HG03521 (cell line): ENCODE measurements around the gene FNBP1.
"Not testable (repeated sequence)": the region's sequence is repeated elsewhere in the genome, so short reads cannot be mapped to it uniquely, and the experiment has no call there.

Source experiments
- ATAC-seq: cut with Tn5 transposase; IDR thresholded peaks from one replicate; pipeline ENCODE4 v1.9.1; 2021; ENCODE audit warnings: mild to moderate bottlenecking, moderate library complexity; ENCODE audit not compliant: unreplicated experiment

Gene FNBP1

GRCh38 chr9:129962451-129962864, 80.5 kb downstream of the FNBP1 start:
- no peak for ATAC-seq

GRCh38 chr9:129958796-129959195, 84.2 kb downstream of the FNBP1 start:
- ATAC-seq, result no peak

DNA sequence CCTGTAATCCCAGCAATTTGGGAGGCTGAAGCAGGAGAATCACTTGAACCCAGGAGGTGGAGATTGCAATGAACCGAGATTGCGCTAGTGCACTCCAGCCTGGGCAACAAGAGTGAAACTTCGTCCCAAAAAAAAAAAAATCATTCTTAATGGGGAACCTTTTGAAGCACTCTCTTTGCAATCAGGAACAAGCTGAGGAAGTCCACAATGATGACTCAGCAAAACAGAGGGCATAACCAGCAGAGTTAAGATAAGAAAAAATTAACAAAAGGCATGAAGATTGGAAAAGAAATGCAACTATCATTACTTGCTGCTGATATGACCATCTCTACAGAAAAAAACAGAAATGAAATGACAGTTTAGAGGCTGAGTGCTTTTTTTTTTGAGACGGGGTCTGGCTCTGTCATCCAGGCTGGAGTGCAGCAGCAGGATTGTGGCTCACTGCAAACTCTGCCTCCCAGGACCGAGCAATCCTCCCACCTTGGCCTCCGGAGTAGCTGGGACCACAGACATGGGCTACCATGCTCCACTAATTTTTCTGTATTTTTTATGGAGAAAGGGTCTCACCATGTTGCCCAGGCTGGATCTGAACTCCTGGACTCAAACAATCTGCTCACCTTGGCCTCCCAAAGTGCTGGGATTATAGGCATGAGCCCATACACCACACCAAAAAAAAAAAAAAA, 88.0 kb downstream of the FNBP1 start:
- ATAC-seq, result no peak

- ATAC-seq, result no peak
These were observed 89.3 kb downstream of the FNBP1 start for GRCh38 chr9:129953736-129954135.

DNA sequence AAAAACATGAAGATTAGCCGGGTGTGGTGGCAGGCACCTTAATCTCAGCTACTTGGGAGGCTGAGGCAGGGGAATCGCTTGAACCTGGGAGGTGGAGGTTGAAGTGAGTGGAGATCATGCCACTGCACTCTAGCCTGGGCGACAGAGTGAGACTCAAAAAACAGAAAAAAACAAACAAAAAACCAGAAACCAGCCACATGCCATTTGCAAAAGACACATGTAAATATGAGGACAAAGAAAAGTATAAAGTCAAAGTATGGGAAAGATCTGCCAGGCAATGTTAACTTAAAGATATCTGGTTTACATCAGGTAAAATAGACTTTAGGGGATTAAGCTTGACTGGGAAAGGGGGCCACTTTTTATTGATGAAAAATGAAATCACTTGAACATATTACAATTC, 90.7 kb downstream of the FNBP1 start:
- ATAC-seq, result no peak

- no peak for ATAC-seq
These were observed 93.2 kb downstream of the FNBP1 start for GRCh38 chr9:129949821-129950220.

DNA sequence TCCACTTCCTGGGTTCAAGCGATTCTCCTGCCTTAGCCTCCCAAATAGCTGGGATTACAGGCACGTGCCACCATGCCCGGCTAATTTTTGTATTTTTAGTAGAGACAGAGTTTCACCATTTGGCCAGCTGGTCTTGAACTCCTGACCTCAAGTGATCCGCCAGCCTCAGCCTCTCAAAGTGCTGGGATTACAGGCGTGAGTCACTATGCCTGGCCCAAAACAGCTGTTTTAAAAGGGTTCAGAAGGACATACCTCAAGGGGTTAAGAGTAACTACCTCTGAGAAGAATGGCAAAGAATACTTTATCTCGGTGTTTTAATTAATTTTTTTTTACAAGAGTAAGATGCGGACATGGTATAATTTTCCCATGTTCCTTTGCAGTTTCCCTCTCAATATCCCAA, 94.4 kb downstream of the FNBP1 start:
- ATAC-seq, result not testable (repeated sequence)

DNA sequence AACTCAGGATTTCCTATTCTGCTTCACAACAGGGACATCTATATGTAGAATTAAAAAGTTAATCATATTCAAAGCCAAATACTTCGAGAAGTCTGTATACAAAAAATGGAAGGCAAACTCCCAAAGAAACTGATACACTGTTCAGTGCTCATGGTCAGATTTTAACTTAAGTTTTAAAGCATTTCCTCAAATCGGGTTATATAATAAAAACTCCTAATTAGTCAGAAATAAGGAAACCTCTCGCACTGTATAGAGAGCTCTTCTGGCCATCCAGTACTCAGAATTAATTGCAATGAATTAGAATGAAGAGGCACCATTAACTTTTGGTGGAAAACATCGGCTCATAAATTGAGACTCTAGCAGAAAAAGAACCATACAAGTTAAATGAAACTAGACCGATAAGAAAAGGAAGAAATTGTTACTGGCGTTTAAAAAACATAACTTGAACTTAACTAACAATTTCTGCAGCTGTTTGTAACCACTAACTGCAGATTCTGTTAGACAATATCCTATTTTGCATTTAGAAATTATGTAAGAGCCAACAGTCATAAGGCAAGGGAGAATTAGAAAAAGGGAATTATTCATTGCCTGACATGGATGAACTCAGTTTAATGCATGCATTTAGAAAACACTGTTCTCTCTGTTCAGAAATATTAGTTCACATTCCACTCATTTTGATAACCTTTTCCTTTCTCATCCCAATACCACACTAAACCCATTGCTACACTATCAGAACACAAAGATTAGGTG, 96.6 kb downstream of the FNBP1 start:
- no peak for ATAC-seq

GRCh38 chr9:129945314-129945713, 97.7 kb downstream of the FNBP1 start:
- ATAC-seq, result no peak

GRCh38 chr9:129944506-129945116, 98.4 kb downstream of the FNBP1 start:
- ATAC-seq, result no peak

DNA sequence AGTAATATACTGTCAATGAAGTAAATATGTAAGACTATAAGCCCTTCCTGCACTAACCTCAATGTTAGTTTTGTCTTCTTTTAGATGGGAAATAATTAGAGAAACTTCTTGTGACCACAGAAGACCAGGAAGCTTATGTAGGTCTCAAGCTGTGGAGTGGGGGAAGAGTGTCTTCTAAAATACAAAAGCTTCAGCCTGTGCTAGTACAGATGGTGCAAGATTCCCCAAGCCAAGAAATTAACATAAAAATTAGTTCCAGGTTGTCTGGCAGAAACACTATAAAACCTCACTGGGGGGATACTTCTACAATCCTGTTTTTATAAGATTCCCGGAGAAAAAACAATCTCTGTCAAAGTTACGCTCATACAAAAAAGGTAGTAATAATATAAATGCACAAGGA, 103.6 kb downstream of the FNBP1 start:
- ATAC-seq, result no peak

- ATAC-seq, result no peak
These were observed 104.6 kb downstream of the FNBP1 start for GRCh38 chr9:129938291-129938979.

DNA sequence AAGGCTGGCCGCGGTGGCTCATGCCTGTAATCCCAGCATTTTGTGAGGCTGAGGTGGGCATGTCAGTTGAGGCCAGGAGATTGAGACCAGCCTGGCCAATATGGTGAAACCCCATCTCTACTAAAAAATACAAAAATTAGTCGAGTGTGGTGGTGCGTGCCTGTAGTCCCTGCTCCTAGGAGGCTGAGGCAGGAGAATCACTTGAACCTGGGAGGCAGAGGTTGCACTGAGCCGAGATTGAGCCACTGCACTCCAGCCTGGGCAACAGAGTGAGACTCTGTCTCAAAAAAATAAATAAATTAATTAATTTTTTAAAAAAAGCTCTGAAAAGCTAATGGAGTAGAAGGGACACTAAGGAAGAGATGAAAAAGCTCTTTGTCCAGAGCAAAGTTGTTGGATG, 105.1 kb downstream of the FNBP1 start:
- ATAC-seq, result not testable (repeated sequence)

DNA sequence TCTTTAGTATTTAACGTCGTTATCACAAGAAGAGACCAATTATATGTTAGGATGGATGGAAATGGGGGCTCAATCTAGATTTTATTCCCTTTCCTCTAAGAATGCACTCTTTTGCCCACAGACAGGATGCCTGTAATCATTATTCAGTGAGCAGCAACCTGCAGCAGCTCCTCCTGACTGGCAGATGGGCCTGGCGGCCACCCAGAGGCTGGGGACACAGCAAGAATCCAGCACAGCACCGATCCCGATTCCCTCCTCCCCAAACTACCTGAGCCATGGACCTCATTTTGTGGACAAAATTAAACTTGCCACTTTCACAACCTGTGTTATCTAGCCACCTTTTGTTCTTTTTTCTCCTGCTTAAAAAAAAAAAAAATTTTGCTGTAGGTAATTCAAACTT, 106.8 kb downstream of the FNBP1 start:
- ATAC-seq, result no peak

GRCh38 chr9:129934780-129935179, 108.2 kb downstream of the FNBP1 start:
- ATAC-seq, result no peak

GRCh38 chr9:129934041-129934591, 108.9 kb downstream of the FNBP1 start:
- ATAC-seq, result no peak

DNA sequence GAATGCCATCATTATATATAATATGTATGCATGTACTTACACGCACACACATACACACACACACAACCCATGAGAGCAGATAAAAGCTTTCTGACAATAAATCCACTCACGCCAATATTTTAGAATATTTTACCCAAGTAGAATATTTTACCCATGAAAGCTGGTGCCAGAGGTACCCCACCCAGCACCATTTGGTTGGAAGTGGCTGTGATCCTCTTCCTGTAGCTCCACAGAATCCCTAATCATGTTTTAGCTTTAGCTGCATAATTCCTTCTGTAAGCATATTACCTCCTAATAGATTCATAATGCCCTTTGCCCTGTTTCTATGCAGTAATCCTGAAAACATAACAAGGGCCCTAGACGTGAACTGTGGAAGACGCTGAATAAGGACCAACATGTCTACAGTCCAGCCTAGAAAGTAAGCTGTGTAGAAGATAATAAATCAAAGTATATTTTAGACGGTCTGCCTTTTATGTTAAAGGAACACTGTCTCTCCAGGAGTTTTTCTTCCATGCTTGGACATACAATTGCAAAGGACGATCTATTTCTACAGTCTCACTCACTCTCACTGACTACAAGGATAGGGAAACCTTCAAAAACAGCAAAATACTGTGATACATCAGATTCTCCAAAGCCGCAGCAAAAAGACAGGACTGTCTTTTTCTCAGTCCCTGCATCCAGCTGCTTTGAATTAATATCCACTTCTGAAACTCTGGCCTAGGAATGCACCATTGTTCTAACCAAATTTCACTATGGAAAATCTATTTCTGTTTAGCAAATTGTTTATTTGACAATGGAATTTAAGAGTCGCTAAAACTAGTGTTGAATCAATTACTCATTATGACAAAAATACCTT, 109.6 kb downstream of the FNBP1 start:
- no peak for ATAC-seq

DNA sequence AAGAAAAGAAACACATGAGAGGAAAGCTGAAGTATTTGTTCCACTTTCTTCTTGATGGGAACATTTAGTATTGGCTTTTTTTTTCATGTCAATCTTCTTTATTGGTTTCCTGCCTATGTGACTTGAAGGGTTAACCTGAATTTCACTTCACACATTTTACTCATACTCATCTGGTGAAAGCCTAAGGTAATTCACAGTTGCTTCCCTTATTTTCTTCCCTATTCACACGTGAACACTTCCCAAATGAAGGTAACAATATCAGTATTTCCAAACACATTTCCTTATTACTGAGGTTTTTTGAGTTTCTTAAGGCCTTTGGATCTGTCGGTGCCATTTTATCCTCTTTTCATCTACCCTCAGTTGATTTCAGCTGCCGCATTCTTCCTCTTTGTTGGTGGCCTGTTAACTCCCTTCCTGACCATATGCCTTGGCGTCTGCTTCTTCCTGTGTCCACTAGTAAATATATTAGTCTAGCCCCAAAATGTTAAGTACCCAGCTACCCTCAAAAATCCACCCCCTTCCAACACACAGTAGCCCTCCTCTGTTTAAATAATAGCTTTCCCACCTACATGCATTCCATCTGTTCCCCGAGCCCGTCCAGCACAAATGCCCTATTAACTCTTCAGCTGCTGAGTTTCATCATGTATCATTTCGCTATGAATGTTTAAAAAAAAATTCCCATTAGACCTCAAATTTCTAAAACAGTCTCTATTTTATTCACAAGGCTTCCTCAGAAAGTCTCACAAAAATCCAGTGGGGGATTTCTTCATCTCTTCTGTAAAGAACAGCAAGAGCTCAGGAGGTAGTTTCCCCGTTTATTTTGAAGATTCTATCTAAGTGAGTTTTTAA, 110.5 kb downstream of the FNBP1 start:
- no peak for ATAC-seq

- no peak for ATAC-seq
These were observed 112.2 kb downstream of the FNBP1 start for GRCh38 chr9:129930743-129931142.
